Measurements from ENCODE around the gene USP32. TPM values are rescaled to one million over a fixed set of nuclear protein-coding genes. Genes with fewer than 3 reads are reported as not detected.
"Not testable (repeated sequence)": the region's sequence is repeated elsewhere in the genome, so short reads cannot be mapped to it uniquely, and the experiment has no call there.

The USP32 gene
- total and polyA plus RNA-seq, 2 of the 8 experiments (the other 6 are each of a cell fraction or from before 2014, with no cell fraction given): 29.6 to 112 TPM

GRCh38 chr17:60205782-60206181 is 186.2 kb downstream of the USP32 start:
- H3K23ac ChIP-seq (ENCODE audit: insufficient read length); H3K4me2 ChIP-seq (ENCODE audit: insufficient read depth in 1 of 2, low read depth in 2 of 2, low read length in 2 of 2); H2BK15ac ChIP-seq (ENCODE audit: low read length); H2BK120ac ChIP-seq (replicated peaks; ENCODE audit: low read depth, low read length); H3K4me1 ChIP-seq (replicated peaks in 1 of 4; ENCODE audit: control insufficient read depth in 3 of 4, insufficient read depth in 4 of 4, low read length in 3 of 4); H3K4me3 ChIP-seq (ENCODE audit: extremely low read depth in 1 of 4, insufficient read depth in 2 of 4, low read depth in 3 of 4, low read length in 4 of 4); CTCF ChIA-PET (ENCODE audit: partially characterized antibody); H3K18ac ChIP-seq (ENCODE audit: extremely low read depth, low read length); H4K91ac ChIP-seq (replicated peaks; ENCODE audit: insufficient read length, low read length); H3K9ac ChIP-seq (replicated peaks in 1 of 4; ENCODE audit: extremely low read depth in 1 of 4, low read depth in 3 of 4, low read length in 3 of 4); POLR2A ChIA-PET (ENCODE audit: partially characterized antibody); H3K56ac ChIP-seq (replicated peaks; ENCODE audit: insufficient read length, low read depth, low read length); H3K36me3 ChIP-seq (ENCODE audit: control insufficient read depth in 2 of 4, insufficient read depth in 4 of 4, low read length in 3 of 4); DNase-seq (ENCODE audit: low read depth in 1 of 2, low spot score in 2 of 2); H4K8ac ChIP-seq (ENCODE audit: extremely low read depth, insufficient read depth, low read length); H3K79me1 ChIP-seq (ENCODE audit: low read depth, low read length); H3K27ac ChIP-seq (ENCODE audit: low read depth, low read length); H2BK5ac ChIP-seq (ENCODE audit: low read depth, low read length); H4K20me1 ChIP-seq (replicated peaks in 1 of 2; ENCODE audit: control insufficient read depth in 1 of 2, insufficient read depth in 2 of 2, low read length in 2 of 2); H2AK5ac ChIP-seq (ENCODE audit: low read depth, low read length); H4K5ac ChIP-seq (ENCODE audit: insufficient read length, low read depth, low read length); FAIRE-seq; H2BK12ac ChIP-seq (ENCODE audit: low read depth, low read length); H3K14ac ChIP-seq (ENCODE audit: insufficient read length); H2BK20ac ChIP-seq (ENCODE audit: low read length); H3K9me3 ChIP-seq (ENCODE audit: insufficient read depth in 2 of 2, low read depth in 1 of 2, low read length in 1 of 2); H3K79me2 ChIP-seq (ENCODE audit: control insufficient read depth in 1 of 2, insufficient read depth in 2 of 2, low read length in 2 of 2); H2AFZ ChIP-seq (ENCODE audit: low read length); H3K27me3 ChIP-seq (replicated peaks in 1 of 4; ENCODE audit: control insufficient read depth in 3 of 4, extremely low read depth in 1 of 4, insufficient read depth in 3 of 4, low read length in 3 of 4); H3K23me2 ChIP-seq (ENCODE audit: low read depth, low read length); H3K4ac ChIP-seq (replicated peaks; ENCODE audit: insufficient read length, low read depth, low read length): not testable (repeated sequence)

DNA sequence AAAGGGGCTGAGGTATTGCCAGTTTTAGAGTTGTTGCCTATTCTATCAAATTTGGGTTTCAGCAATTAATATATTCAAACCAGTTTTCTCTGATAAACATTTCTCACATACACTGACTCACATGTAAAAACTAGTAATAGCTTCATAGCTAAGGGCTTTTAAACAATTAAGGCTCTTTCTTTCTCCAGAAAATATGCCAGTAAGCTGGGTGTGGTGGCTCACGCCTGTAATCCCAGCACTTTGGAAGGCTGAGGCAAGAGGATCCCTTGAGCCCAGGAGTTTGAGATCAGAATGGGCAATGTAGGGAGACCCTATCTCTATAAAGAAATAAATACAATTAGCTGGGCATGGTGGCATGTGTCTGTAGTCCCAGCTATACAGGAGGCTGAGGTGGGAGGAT is 193.3 kb downstream of the USP32 start:
- not testable (repeated sequence) for H3K79me2 ChIP-seq (ENCODE audit: control insufficient read depth in 1 of 2, insufficient read depth in 2 of 2, low read length in 2 of 2)

More for the DNA sequence above, 193.3 kb downstream of the USP32 start:
- DNase-seq (ENCODE audit: low read depth in 1 of 2, low spot score in 2 of 2); H2AFZ ChIP-seq (ENCODE audit: low read length); H3K23ac ChIP-seq (ENCODE audit: insufficient read length); H3K4me1 ChIP-seq (replicated peaks in 1 of 4; ENCODE audit: control insufficient read depth in 3 of 4, insufficient read depth in 4 of 4, low read length in 3 of 4); H3K79me1 ChIP-seq (ENCODE audit: low read depth, low read length); H3K27me3 ChIP-seq (replicated peaks in 1 of 4; ENCODE audit: control insufficient read depth in 3 of 4, extremely low read depth in 1 of 4, insufficient read depth in 3 of 4, low read length in 3 of 4); H2BK120ac ChIP-seq (replicated peaks; ENCODE audit: low read depth, low read length); H3K27ac ChIP-seq (ENCODE audit: low read depth, low read length); H3K9ac ChIP-seq (replicated peaks in 1 of 4; ENCODE audit: extremely low read depth in 1 of 4, low read depth in 3 of 4, low read length in 3 of 4); H2AK5ac ChIP-seq (ENCODE audit: low read depth, low read length); FAIRE-seq; H3K4me3 ChIP-seq (ENCODE audit: extremely low read depth in 1 of 4, insufficient read depth in 2 of 4, low read depth in 3 of 4, low read length in 4 of 4); H4K8ac ChIP-seq (ENCODE audit: extremely low read depth, insufficient read depth, low read length); POLR2A ChIA-PET (ENCODE audit: partially characterized antibody); H2BK20ac ChIP-seq (ENCODE audit: low read length); H3K56ac ChIP-seq (replicated peaks; ENCODE audit: insufficient read length, low read depth, low read length); H4K20me1 ChIP-seq (replicated peaks in 1 of 2; ENCODE audit: control insufficient read depth in 1 of 2, insufficient read depth in 2 of 2, low read length in 2 of 2); H4K91ac ChIP-seq (replicated peaks; ENCODE audit: insufficient read length, low read length); H4K5ac ChIP-seq (ENCODE audit: insufficient read length, low read depth, low read length); H3K9me3 ChIP-seq (ENCODE audit: insufficient read depth in 2 of 2, low read depth in 1 of 2, low read length in 1 of 2); H2BK5ac ChIP-seq (ENCODE audit: low read depth, low read length); H3K4me2 ChIP-seq (ENCODE audit: insufficient read depth in 1 of 2, low read depth in 2 of 2, low read length in 2 of 2); H3K18ac ChIP-seq (ENCODE audit: extremely low read depth, low read length); H3K4ac ChIP-seq (replicated peaks; ENCODE audit: insufficient read length, low read depth, low read length); H3K14ac ChIP-seq (ENCODE audit: insufficient read length); H2BK15ac ChIP-seq (ENCODE audit: low read length); H3K23me2 ChIP-seq (ENCODE audit: low read depth, low read length); H2BK12ac ChIP-seq (ENCODE audit: low read depth, low read length): not testable (repeated sequence)
- CTCF ChIA-PET (ENCODE audit: partially characterized antibody): interaction anchor here (0.7 to 1.5 kb wide), 3 partner anchors 33 to 281 kb away, joined by 3 read pairs; no protein-coding TSS in a partner anchor
- 81% methylated on average over 1 of the region's 1 CpG; no CpG with 5 or more reads in 1 of the 2 experiments for WGBS, 2 experiments (ENCODE audit: extremely low coverage in 1 of 2, insufficient coverage in 1 of 2, insufficient read length in 1 of 2, insufficient replicate concordance in 2 of 2, low coverage in 1 of 2, low lambda C conversion rate in 2 of 2, missing lambda C conversion rate in 1 of 2)
- H3K36me3 ChIP-seq (ENCODE audit: control insufficient read depth in 2 of 4, insufficient read depth in 4 of 4, low read length in 3 of 4): peaks cover 0 to 26% (median 18%) of the 10 kb centered on the region in 4 experiments; a peak in 6 of 8 replicates
